CD4-positive, alpha-beta T cell (primary cell): ENCODE data around the gene CHST6. TPM values are rescaled to one million over a fixed set of nuclear protein-coding genes. Genes with fewer than 3 reads are reported as not detected.

Experiments used
- ATAC-seq: fragments of 200-7000 bp; cut with Tn5 transposase; one replicate; pipeline ENCODE4 v1.10.0; 2022; ENCODE audit warnings: mild to moderate bottlenecking; ENCODE audit not compliant: poor library complexity
- CTCF ChIA-PET: fragments of 350-600 bp; sonication (Branson Sonifier 250); formaldehyde crosslinking; loops from one replicate; lab custom pipeline; 2021; ENCODE audit warnings: antibody characterized with exemption, inconsistent platforms; lab: Charles Lee
- POLR2A ChIA-PET: fragments of 350-600 bp; sonication (Branson Sonifier 250); formaldehyde crosslinking; loops from one replicate; lab custom pipeline; 2021; ENCODE audit warnings: antibody characterized with exemption, inconsistent platforms; lab: Charles Lee
- DNase-seq, 14 experiments: peaks; one replicate each; pipeline ENCODE4 v3.0.0-alpha.2; 2013 to 2020; ENCODE audit warnings: mixed read lengths in 2 of 14
- H3K27ac ChIP-seq, 2 donors: one replicate each; pipeline versions ENCODE4 v1.5.1 to v1.7.0; 2013; ENCODE audit warnings: low read length in 2 of 2, low read depth in 1 of 2, mild to moderate bottlenecking in 1 of 2
- H3K27me3 ChIP-seq, 2 experiments: 1 replicate in 1 of 2; 2 replicates in 1 of 2; pipeline versions ENCODE4 v1.6.1 to v1.7.0; 2013; ENCODE audit warnings: low read length in 2 of 2, control low read depth in 1 of 2, mild to moderate bottlenecking in 1 of 2, moderate library complexity in 1 of 2; ENCODE audit not compliant: insufficient read depth in 2 of 2, control insufficient read depth in 1 of 2
- H3K36me3 ChIP-seq: one replicate; pipeline ENCODE4 v1.6.1; 2013; ENCODE audit warnings: low read length, control low read depth; ENCODE audit not compliant: insufficient read depth
- H3K4me1 ChIP-seq: one replicate; pipeline ENCODE4 v1.6.1; 2013; ENCODE audit warnings: low read length, control low read depth; ENCODE audit not compliant: insufficient read depth
- H3K4me3 ChIP-seq: one replicate; pipeline ENCODE4 v1.5.1; 2013; ENCODE audit warnings: mild to moderate bottlenecking, low read length, moderate library complexity
- H3K9me3 ChIP-seq, 2 experiments: 1 replicate in 1 of 2; 2 replicates in 1 of 2; pipeline versions ENCODE4 v1.6.1 to v1.7.0; 2013; ENCODE audit warnings: low read length in 2 of 2, mild to moderate bottlenecking in 2 of 2, control low read depth in 1 of 2, moderate library complexity in 1 of 2; ENCODE audit not compliant: control insufficient read depth in 1 of 2, insufficient read depth in 1 of 2
- H3K27ac Mint-ChIP-seq: one replicate; pipeline ENCODE4 v1.8.0; 2020; ENCODE audit warnings: mixed read lengths
- H3K27me3 Mint-ChIP-seq: one replicate; pipeline ENCODE4 v1.8.0; 2021; ENCODE audit warnings: mixed read lengths
- H3K36me3 Mint-ChIP-seq: one replicate; pipeline ENCODE4 v1.8.0; 2021; ENCODE audit warnings: low read depth, mixed read lengths
- H3K4me1 Mint-ChIP-seq: one replicate; pipeline ENCODE4 v1.8.0; 2021; ENCODE audit warnings: low read depth, mixed read lengths
- H3K4me3 Mint-ChIP-seq: one replicate; pipeline ENCODE4 v1.8.0; 2020; ENCODE audit warnings: mild to moderate bottlenecking, mixed read lengths
- H3K9me3 Mint-ChIP-seq: one replicate; pipeline ENCODE4 v1.8.0; 2020; ENCODE audit warnings: mixed read lengths
- CTCF ChIP-seq: fragments of 200-600 bp; IDR thresholded peaks from one replicate; pipeline ENCODE4 v1.8.0; 2022; ENCODE audit warnings: antibody characterized with exemption, mild to moderate bottlenecking
- intact Hi-C, 2 experiments: fragments of 100-400 bp; cut with DNase I in 1 of 2; cut with micrococcal nuclease in 1 of 2; formaldehyde crosslinking; loops; one replicate each; pipeline versions ENCODE4 v1.15.1 to v1.9.0; 2023 to 2025; cut with DNase I, micrococcal nuclease
- total RNA-seq, 174 experiments: library from RNA in 2 of 174; stranded (reverse) in 2 of 174; gene quantifications; one replicate each; pipeline ENCODE4 v1.2.3 and lab custom pipeline; 2021 to 2026

The CHST6 gene
- total RNA-seq, 2 experiments from 2014 or later, result not detected

GRCh38 chr16:75455677-75456076 is 39.6 kb downstream of the CHST6 start:
- DNase-seq (no peak), ATAC-seq (no peak)
- no peak overlapping the region for H3K27ac ChIP-seq
- intact Hi-C loops, result no loop called here
- H3K27me3 Mint-ChIP-seq, result no peaks in the 10 kb centered on the region
- no peak for TF ChIP-seq CTCF
- H3K4me1 Mint-ChIP-seq, result peaks cover 64% of the 10 kb centered on the region
- H3K4me1 ChIP-seq, result peaks cover 29% of the 10 kb centered on the region
- H3K4me3 Mint-ChIP-seq, result no peak overlapping the region
- H3K27ac Mint-ChIP-seq, result no peak overlapping the region
- CTCF ChIA-PET, result interaction anchor here (0.9 to 1.0 kb wide), 2 partner anchors 9 kb away, joined by 3 read pairs; partner anchors contain the start of gene TMEM170A
- H3K9me3 Mint-ChIP-seq, result no peaks in the 10 kb centered on the region
- H3K27me3 ChIP-seq, result no peaks in the 10 kb centered on the region
- POLR2A ChIA-PET, result no interaction called here
- no peaks in the 10 kb centered on the region for H3K9me3 ChIP-seq
- H3K4me3 ChIP-seq, result no peak overlapping the region
- peaks cover 19% of the 10 kb centered on the region for H3K36me3 ChIP-seq
- H3K36me3 Mint-ChIP-seq, result peaks cover 16% of the 10 kb centered on the region

- no peaks in the 10 kb centered on the region for H3K27me3 Mint-ChIP-seq
- no peak overlapping the region for H3K4me3 Mint-ChIP-seq
- no peak overlapping the region for H3K27ac Mint-ChIP-seq
- DNase-seq (no peak), ATAC-seq (no peak)
- Histone ChIP-seq H3K4me3 (no peak overlapping the region), H3K27ac (no peak overlapping the region), H3K36me3 (peaks cover 38% of the 10 kb centered on the region), H3K4me1 (peaks cover 11% of the 10 kb centered on the region), H3K27me3 (no peaks in the 10 kb centered on the region), H3K9me3 (no peaks in the 10 kb centered on the region)
- no peaks in the 10 kb centered on the region for H3K9me3 Mint-ChIP-seq
- ChIA-PET CTCF (interaction anchor here (0.7 kb wide), 1 partner anchor 65 kb away, joined by 5 read pairs; no protein-coding TSS in a partner anchor), POLR2A (interaction anchor here (0.9 kb wide), 1 partner anchor 195 kb away, joined by 3 read pairs; the partner anchor contains the start of gene TERF2IP)
- intact Hi-C loops, result no loop called here
- peaks cover 32% of the 10 kb centered on the region for H3K36me3 Mint-ChIP-seq
- peaks cover 40% of the 10 kb centered on the region for H3K4me1 Mint-ChIP-seq
- TF ChIP-seq CTCF, result no peak
These were observed 42.6 kb downstream of the CHST6 start for GRCh38 chr16:75452464-75453190.

- Mint-ChIP-seq H3K4me1 (no peaks in the 10 kb centered on the region), H3K36me3 (peaks cover 35% of the 10 kb centered on the region), H3K9me3 (no peaks in the 10 kb centered on the region), H3K27ac (no peak overlapping the region), H3K27me3 (no peaks in the 10 kb centered on the region), H3K4me3 (no peak overlapping the region)
- no peaks in the 10 kb centered on the region for H3K27me3 ChIP-seq
- no peak overlapping the region for H3K27ac ChIP-seq
- no peaks in the 10 kb centered on the region for H3K4me1 ChIP-seq
- TF ChIP-seq CTCF, result no peak
- intact Hi-C loops, result no loop called here
- DNase-seq, result no peak
- H3K4me3 ChIP-seq, result no peak overlapping the region
- ATAC-seq, result no peak
- ChIA-PET POLR2A (no interaction called here), CTCF (interaction anchor here (1.4 kb wide), 1 partner anchor 9 kb away, joined by 3 read pairs; no protein-coding TSS in a partner anchor)
- H3K9me3 ChIP-seq, result no peaks in the 10 kb centered on the region
- H3K36me3 ChIP-seq, result peaks cover 30% of the 10 kb centered on the region
These were observed 48.8 kb downstream of the CHST6 start for GRCh38 chr16:75446416-75446815.
